Right ventricle myocardium superior (tissue), 1 donor: ENCODE data around the gene C2orf81. TPM values are rescaled to one million over a fixed set of nuclear protein-coding genes. Genes with fewer than 3 reads are reported as not detected.
A peak's percentile ranks its signal among the peaks of the same experiment; 100 is the strongest.

Experiments used
- ATAC-seq: fragments of 200-7000 bp; cut with Tn5 transposase; one replicate; pipeline ENCODE4 v1.9.1; 2020; ENCODE audit warnings: mild to moderate bottlenecking; ENCODE audit not compliant: poor library complexity
- DNase-seq: peaks from one replicate; pipeline ENCODE4 v3.0.0-alpha.2; 2020
- intact Hi-C: fragments of 100-400 bp; cut with DNase I; formaldehyde crosslinking; loops from one replicate; pipeline ENCODE4 v1.11.2; 2022
- total RNA-seq: library from RNA; stranded (reverse); fragmentation: NEBNext Ultra II Directional; extraction: Animal tissue kit (Norgen Biotek cat#: 25700); gene quantifications from one replicate; pipeline ENCODE4 v1.2.1, GENCODE V29; 2021
- donor health status: DM: no; HTN: yes; CAD: no; lungs with severe emphysema.

The C2orf81 gene
- total RNA-seq, 1 donor from 2014 or later, result 0.62 TPM

GRCh38 chr2:74406035-74406434, 15.4 kb downstream of the C2orf81 start:
- intact Hi-C loops, result no loop called here
- DNase-seq (no peak), ATAC-seq (no peak)

- DNase-seq (no peak), ATAC-seq (no peak)
- intact Hi-C loops, result no loop called here
Measured at GRCh38 chr2:74401891-74402290, 19.5 kb downstream of the C2orf81 start.

- ATAC-seq (no peak), DNase-seq (no peak)
- intact Hi-C loops, result no loop called here
Measured at GRCh38 chr2:74399785-74400184, 21.6 kb downstream of the C2orf81 start.

- ATAC-seq (no peak), DNase-seq (no peak)
- intact Hi-C loops, result no loop called here
Measured at GRCh38 chr2:74396149-74396548, 25.3 kb downstream of the C2orf81 start.

- DNase-seq (no peak), ATAC-seq (no peak)
- intact Hi-C loops, result no loop called here
Measured at GRCh38 chr2:74393525-74393924, 27.9 kb downstream of the C2orf81 start.

GRCh38 chr2:74392449-74392743, 29.0 kb downstream of the C2orf81 start:
- ATAC-seq (no peak), DNase-seq (no peak)
- intact Hi-C loops, result no loop called here

- peak; percentile 94 for DNase-seq
- ATAC-seq, result peak; percentile 90
- intact Hi-C loops, result no loop called here
Measured at GRCh38 chr2:74391580-74392448, 29.6 kb downstream of the C2orf81 start.

GRCh38 chr2:74391209-74391579, 30.2 kb downstream of the C2orf81 start:
- intact Hi-C loops, result no loop called here
- ATAC-seq (no peak), DNase-seq (no peak)

- DNase-seq (no peak), ATAC-seq (no peak)
- intact Hi-C loops, result no loop called here
Measured at GRCh38 chr2:74390606-74391005, 30.8 kb downstream of the C2orf81 start.

- ATAC-seq (no peak), DNase-seq (no peak)
- intact Hi-C loops, result no loop called here
Measured at GRCh38 chr2:74387346-74387745, 34.1 kb downstream of the C2orf81 start.

- intact Hi-C loops, result no loop called here
- ATAC-seq, result no peak
- no peak for DNase-seq
Measured at GRCh38 chr2:74385396-74385795, 36.0 kb downstream of the C2orf81 start.

GRCh38 chr2:74384051-74384450, 37.4 kb downstream of the C2orf81 start:
- ATAC-seq (no peak), DNase-seq (no peak)
- intact Hi-C loops, result no loop called here

GRCh38 chr2:74383254-74383653, 38.2 kb downstream of the C2orf81 start:
- intact Hi-C loops, result no loop called here
- DNase-seq, result no peak
- peak; percentile 48 for ATAC-seq

- ATAC-seq (no peak), DNase-seq (no peak)
- intact Hi-C loops, result no loop called here
Measured at GRCh38 chr2:74381751-74382150, 39.7 kb downstream of the C2orf81 start.

- intact Hi-C loops, result no loop called here
- peak; percentile 63 for DNase-seq
- peak; percentile 81 for ATAC-seq
Measured at GRCh38 chr2:74379851-74380789, 41.3 kb downstream of the C2orf81 start, which contains the start of gene DCTN1. TSS of gene DCTN1 (minus strand) at chr2:74380311. CDS start at chr2:74380037, 274 bp downstream.

- intact Hi-C loops, result no loop called here
- no peak for DNase-seq
- no peak for ATAC-seq
Measured at GRCh38 chr2:74378007-74378406, 43.4 kb downstream of the C2orf81 start.

- DNase-seq, result no peak
- no peak for ATAC-seq
- intact Hi-C loops, result no loop called here
Measured at GRCh38 chr2:74375838-74376237, 45.6 kb downstream of the C2orf81 start.

GRCh38 chr2:74374509-74375205, 46.8 kb downstream of the C2orf81 start:
- intact Hi-C loops, result no loop called here
- DNase-seq (peak; percentile 80), ATAC-seq (peak; percentile 90)

GRCh38 chr2:74373985-74374384, 47.4 kb downstream of the C2orf81 start:
- intact Hi-C loops, result no loop called here
- DNase-seq (no peak), ATAC-seq (peak; percentile 5)
